K562 (cell line): Measurements from ENCODE around the gene TMEM39B. TPM values are rescaled to one million over a fixed set of nuclear protein-coding genes. Genes with fewer than 3 reads are reported as not detected.

Source experiments
- ATAC-seq: fragments of 200-7000 bp; cut with Tn5 transposase; 3 replicates; pipeline ENCODE4 v1.9.1; 2020; ENCODE audit warnings: moderate library complexity
- BruUV-seq: library from RNA; stranded (reverse); fragments of 400-500 nt; replicated peaks from 2 replicates; lab custom pipeline; 2021; lab: Mats Ljungman, UMichigan
- CTCF ChIA-PET: fragments of 300-600 bp; formaldehyde crosslinking; extraction: SDS; loops from one replicate; lab custom pipeline; 2021; ENCODE audit warnings: low intra/inter-chr PET ratio; lab: Yijun Ruan, JAX
- POLR2A ChIA-PET: fragments of 300-600, 350-650 bp; sonication (Branson Sonifier 250); formaldehyde crosslinking; extraction: SDS; loops from one replicate; lab custom pipeline; 2021; ENCODE audit warnings: antibody characterized with exemption, inconsistent platforms; lab: Yijun Ruan, JAX
- DNase-seq, 4 experiments: peaks; one replicate each; pipeline versions ENCODE4 v3.0.0 to v3.0.0-alpha.2; 2011 to 2018; ENCODE audit warnings: low spot score in 3 of 4, mixed read lengths in 3 of 4; ENCODE audit errors: extremely low read depth in 1 of 4
- FAIRE-seq: peaks from 2 replicates; lab custom pipeline; 2011; peaks lifted over from hg19 to GRCh38; lab: Jason Lieb, UNC
- H2AFZ ChIP-seq: 2 replicates; pipeline ENCODE4 v1.6.0; 2011; ENCODE audit warnings: low read depth, low read length, control low read depth, inconsistent platforms
- H3K27ac ChIP-seq: fragments of 200-600 bp; 3 replicates; pipeline ENCODE4 v1.8.0; 2011; ENCODE audit warnings: low read depth, mild to moderate bottlenecking, control low read depth, inconsistent platforms, low read length, moderate library complexity, mixed read lengths; ENCODE audit errors: extremely low read depth
- H3K27me3 ChIP-seq, 2 experiments: fragments of 300-600 bp in 1 of 2; 2 replicates in 1 of 2; 3 replicates in 1 of 2; pipeline versions ENCODE4 v1.6.0 to v1.8.0; 2011; ENCODE audit warnings: inconsistent platforms in 2 of 2, low read length in 2 of 2, mild to moderate bottlenecking in 1 of 2, mixed read lengths in 1 of 2, moderate library complexity in 1 of 2; ENCODE audit not compliant: control insufficient read depth in 2 of 2, insufficient read depth in 2 of 2
- H3K36me3 ChIP-seq: fragments of 300-600 bp; 3 replicates; pipeline ENCODE4 v1.8.0; 2011; ENCODE audit warnings: mild to moderate bottlenecking, low read length, inconsistent platforms; ENCODE audit not compliant: control insufficient read depth, insufficient read depth
- H3K4me1 ChIP-seq, 2 experiments: fragments of 200-600 bp in 1 of 2; replicated peaks in 1 of 2; 2 replicates in 1 of 2; 3 replicates in 1 of 2; pipeline versions ENCODE4 v1.5.1 to v1.8.0; 2011; ENCODE audit warnings: inconsistent platforms in 2 of 2, low read length in 2 of 2, mild to moderate bottlenecking in 1 of 2, mixed read lengths in 1 of 2, moderate library complexity in 1 of 2; ENCODE audit not compliant: control insufficient read depth in 2 of 2, insufficient read depth in 2 of 2
- H3K4me2 ChIP-seq: 2 replicates; pipeline ENCODE4 v1.6.1; 2011; ENCODE audit warnings: low read length, control low read depth, inconsistent platforms, mixed read lengths; ENCODE audit not compliant: insufficient read depth
- H3K4me3 ChIP-seq: fragments of 200-600 bp; sonication (generic), shearing (Covaris generic); 2 replicates; pipeline ENCODE4 v1.5.1; 2016; ENCODE audit warnings: control low read depth, inconsistent platforms
- H3K79me2 ChIP-seq: fragments of 200-600 bp; 3 replicates; pipeline ENCODE4 v1.8.0; 2011; ENCODE audit warnings: low read length, inconsistent platforms; ENCODE audit not compliant: control insufficient read depth, insufficient read depth
- H3K9ac ChIP-seq, 2 experiments: 2 replicates each; pipeline versions ENCODE4 v1.6.0 to v1.6.1; 2011; ENCODE audit warnings: low read depth in 2 of 2, low read length in 2 of 2, control low read depth in 1 of 2, inconsistent platforms in 1 of 2, mild to moderate bottlenecking in 1 of 2, mixed read lengths in 1 of 2; ENCODE audit not compliant: insufficient read depth in 1 of 2
- H3K9me1 ChIP-seq: one replicate; pipeline ENCODE4 v1.6.0; 2011; ENCODE audit warnings: inconsistent platforms, mild to moderate bottlenecking, low read length, moderate library complexity; ENCODE audit not compliant: control insufficient read depth, insufficient read depth
- H3K9me3 ChIP-seq: replicated peaks from 2 replicates; pipeline ENCODE4 v1.5.1; 2011; ENCODE audit warnings: low read depth, low read length, inconsistent platforms; ENCODE audit not compliant: control insufficient read depth, insufficient read depth
- H4K20me1 ChIP-seq: replicated peaks from 2 replicates; pipeline ENCODE4 v1.6.1; 2011; ENCODE audit warnings: low read length, inconsistent platforms, mixed read lengths; ENCODE audit not compliant: control insufficient read depth, insufficient read depth
- ATF2 ChIP-seq: sonication (generic); formaldehyde crosslinking; IDR thresholded peaks from 2 replicates; pipeline ENCODE4 v1.8.1; 2022; ENCODE audit warnings: missing genetic modification reagents
- CBX3 ChIP-seq, 2 experiments: IDR thresholded peaks; 1 replicate in 1 of 2; 2 replicates in 1 of 2; pipeline ENCODE4 v1.6.1; 2012; ENCODE audit warnings: inconsistent platforms in 2 of 2, low read length in 2 of 2, borderline replicate concordance in 1 of 2, control low read depth in 1 of 2
- ELF2 ChIP-seq: fragments of 250-450 bp; sonication (Bioruptor Pico); IDR thresholded peaks from 2 replicates; pipeline ENCODE4 v1.5.0; 2021; ENCODE audit warnings: mild to moderate bottlenecking
- EZH2 ChIP-seq: IDR thresholded peaks from 2 replicates; pipeline ENCODE4 v1.6.1; 2012; ENCODE audit warnings: low read depth, mild to moderate bottlenecking, inconsistent platforms, low read length, borderline replicate concordance
- HINFP ChIP-seq: fragments of 450-650 bp; conservative IDR thresholded peaks from 2 replicates; pipeline ENCODE4 v1.6.1; 2016; ENCODE audit warnings: missing genetic modification characterization, low read depth, mild to moderate bottlenecking, control low read depth, missing compliant biosample characterization
- ID3 ChIP-seq, 2 experiments: fragments of 250-450 bp in 1 of 2; fragments of 450-650 bp in 1 of 2; sonication (Bioruptor Pico) in 1 of 2; IDR thresholded peaks; 2 replicates each; pipeline versions ENCODE4 v1.6.1 to v1.8.0; 2016 to 2021; ENCODE audit warnings: mild to moderate bottlenecking in 2 of 2, moderate library complexity in 2 of 2, missing compliant biosample characterization in 1 of 2, missing genetic modification characterization in 1 of 2
- MTA2 ChIP-seq: fragments of 450-650 bp; IDR thresholded peaks from 2 replicates; pipeline ENCODE4 v1.6.1; 2016; ENCODE audit warnings: low read depth
- PATZ1 ChIP-seq: fragments of 250-450 bp; sonication (Bioruptor Pico); IDR thresholded peaks from 2 replicates; pipeline ENCODE4 v1.5.0; 2020; ENCODE audit warnings: mild to moderate bottlenecking, borderline replicate concordance
- ZBTB26 ChIP-seq: fragments of 450-650 bp; formaldehyde crosslinking; IDR thresholded peaks from 2 replicates; pipeline ENCODE4 v1.4.0; 2022; ENCODE audit warnings: missing genetic modification characterization
- ZBTB9 ChIP-seq: fragments of 450-650 bp; formaldehyde crosslinking; IDR thresholded peaks from 2 replicates; pipeline ENCODE4 v1.4.0; 2020; ENCODE audit warnings: mild to moderate bottlenecking, moderate library complexity
- ZFX ChIP-seq: sonication (generic); formaldehyde crosslinking; IDR thresholded peaks from 2 replicates; pipeline ENCODE4 v1.8.0; 2022; ENCODE audit warnings: mild to moderate bottlenecking, missing genetic modification reagents, moderate library complexity
- ZNF224 ChIP-seq: sonication (generic); formaldehyde crosslinking; IDR thresholded peaks from 2 replicates; pipeline ENCODE4 v1.8.0; 2022; ENCODE audit warnings: mild to moderate bottlenecking, missing genetic modification reagents
- ZNF408 ChIP-seq: fragments of 250-450 bp; sonication (Bioruptor Pico); IDR thresholded peaks from 2 replicates; pipeline ENCODE4 v1.4.0; 2020; ENCODE audit warnings: low read depth, mild to moderate bottlenecking, moderate library complexity
- ZSCAN32 ChIP-seq: fragments of 450-650 bp; formaldehyde crosslinking; IDR thresholded peaks from 2 replicates; pipeline ENCODE4 v1.4.0; 2020; ENCODE audit warnings: mild to moderate bottlenecking, moderate library complexity
- WGBS: fragments of 100-300 bp; shearing (Covaris generic); methylation state at CpG from one replicate; pipeline ENCODE4 v1.1.6; 2016; ENCODE audit warnings: low coverage, mixed read lengths; ENCODE audit not compliant: insufficient coverage; ENCODE audit errors: missing lambda C conversion rate; 5-methylcytosine and 5-hydroxymethylcytosine counted together
- in situ Hi-C: fragments of 300-500 bp; cut with MboI; formaldehyde crosslinking; loops from 4 replicates; pipeline ENCODE4 v1.15.0; 2018; ENCODE audit warnings: inconsistent platforms, mixed read lengths
- intact Hi-C: fragments of 100-400 bp; cut with micrococcal nuclease; formaldehyde crosslinking; loops from 2 replicates; pipeline ENCODE4 v1.14.2; 2022
- polyA plus RNA-seq, 8 experiments: library from polyadenylated mRNA; depleted of rRNA in 4 of 8; stranded (reverse) in 5 of 8; unstranded in 3 of 8; fragments of >200 nt; fragmentation: Nextera tagmentation in 2 of 8; fragmentation: Illumina TruSeq in 1 of 8; extraction: Ambion mirVana in 2 of 8; extraction: Trizol in 1 of 8; gene quantifications; 2 replicates each; pipeline versions ENCODE4 v1.2.1 to v1.2.3, GENCODE V29; 2011 to 2014; ENCODE audit warnings: inconsistent platforms in 1 of 8, missing spikeins in 1 of 8
- total RNA-seq, 7 experiments: library from RNA; depleted of rRNA in 6 of 7; stranded (reverse); fragments of >200 nt in 6 of 7; fragmentation: Illumina TruSeq in 2 of 7; extraction: Trizol in 2 of 7; gene quantifications; 2 replicates each; pipeline versions ENCODE4 v1.2.1 to v1.2.3, GENCODE V29; 2011 to 2021; ENCODE audit warnings: low replicate concordance in 1 of 7

Gene TMEM39B
- total and polyA plus RNA-seq, 9 of the 15 experiments (the other 6 are each of a cell fraction or from before 2014, with no cell fraction given), result 0.92 to 28.5 (median 9.7) TPM

GRCh38 chr1:32099426-32099825 is 26.7 kb downstream of the TMEM39B start:
- 87% methylated on average over 4 of the region's 4 CpGs for WGBS
- no peak overlapping the region for H2AFZ ChIP-seq
- H3K4me2 ChIP-seq, result no peak overlapping the region
- ChIA-PET CTCF (no interaction called here), POLR2A (interaction anchor here (0.8 to 1.0 kb wide), 3 partner anchors 8 to 13 kb away, joined by 3 to 5 read pairs (median 4); partner anchors contain the start of gene KPNA6)
- intact Hi-C loops (no loop called here), in situ Hi-C loops (no loop called here)
- no peak overlapping the region for H3K27ac ChIP-seq
- H3K9ac ChIP-seq, result 0 out of 4 replicates have a peak overlapping the region, but pooled peaks of 1 of the 2 experiments have one; percentile 6
- H3K4me3 ChIP-seq, result no peak overlapping the region
- H3K9me1 ChIP-seq, result no peaks in the 10 kb centered on the region
- peaks cover 12 to 22% of the 10 kb centered on the region in 2 experiments; a peak in 4 of 5 replicates for H3K4me1 ChIP-seq
- no peak for DNase-seq
- no peak for ATAC-seq
- H3K27me3 ChIP-seq, result no peaks in the 10 kb centered on the region
- H3K79me2 ChIP-seq, result no peaks in the 10 kb centered on the region
- H3K9me3 ChIP-seq, result no peaks in the 10 kb centered on the region
- BruUV-seq, result no TSS peak
- no peak for FAIRE-seq
- peaks cover 55% of the 10 kb centered on the region; the same call in 2 of the 3 replicates for H3K36me3 ChIP-seq
- H4K20me1 ChIP-seq, result no peaks in the 10 kb centered on the region
- TF ChIP-seq ZFX (CRISPR knock-in tag) (no peak), ID3 (CRISPR knock-in tag; IDR thresholded peaks at IDR 0.05) (no peak), ID3 (tag; IDR thresholded peaks at IDR 0.05) (no peak), MTA2 (no peak), ELF2 (no peak), ZBTB9 (CRISPR knock-in tag) (no peak), ZNF224 (no peak), HINFP (no peak), ZNF408 (CRISPR knock-in tag) (no peak), CBX3 (IDR thresholded peaks at IDR 0.05; ENCODE audit: borderline replicate concordance in 1 of 2, low read length in 2 of 2) (no peak), EZH2 (no peak), PATZ1 (CRISPR knock-in tag) (no peak), ATF2 (CRISPR knock-in tag) (no peak), ZSCAN32 (CRISPR knock-in tag) (no peak), ZBTB26 (CRISPR knock-in tag) (no peak)
